GM21423 (cell line): Measurements from ENCODE around the gene CCDC127.
"Not testable (repeated sequence)": the region's sequence is repeated elsewhere in the genome, so short reads cannot be mapped to it uniquely, and the experiment has no call there.

Source experiments
- ATAC-seq: cut with Tn5 transposase; IDR thresholded peaks from one replicate; pipeline ENCODE4 v1.9.1; 2021; ENCODE audit warnings: mild to moderate bottlenecking, moderate library complexity; ENCODE audit not compliant: unreplicated experiment

The CCDC127 gene

DNA sequence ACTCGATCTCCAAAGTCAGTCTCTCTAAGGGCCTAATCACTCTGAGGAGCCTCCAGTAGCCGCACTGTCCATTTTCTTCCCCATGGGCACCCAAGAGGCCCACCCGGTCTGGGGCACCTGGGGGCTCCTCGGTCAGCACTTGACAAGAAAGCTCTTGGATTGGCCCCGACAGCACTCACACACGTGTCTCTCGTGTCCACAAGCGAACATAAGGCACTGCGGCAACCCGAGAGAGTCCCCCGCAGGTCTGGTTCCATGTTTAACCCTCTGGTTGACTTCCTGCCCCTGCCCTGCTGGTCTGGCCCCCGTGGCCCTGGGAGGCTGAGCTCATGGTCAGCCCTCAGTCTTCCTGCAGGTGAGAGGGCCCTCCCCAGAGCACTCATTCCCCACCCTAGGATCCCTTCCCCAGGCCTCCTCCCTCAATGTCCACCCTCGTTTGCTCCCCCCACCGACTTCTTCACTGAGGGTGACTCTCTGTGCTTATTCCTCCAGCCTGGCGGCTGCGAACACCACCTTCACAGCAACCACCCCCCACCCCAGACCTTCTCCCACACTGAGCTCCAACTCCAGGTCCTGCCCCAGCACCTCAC, 43.0 kb downstream of the CCDC127 start:
- no peak for ATAC-seq

DNA sequence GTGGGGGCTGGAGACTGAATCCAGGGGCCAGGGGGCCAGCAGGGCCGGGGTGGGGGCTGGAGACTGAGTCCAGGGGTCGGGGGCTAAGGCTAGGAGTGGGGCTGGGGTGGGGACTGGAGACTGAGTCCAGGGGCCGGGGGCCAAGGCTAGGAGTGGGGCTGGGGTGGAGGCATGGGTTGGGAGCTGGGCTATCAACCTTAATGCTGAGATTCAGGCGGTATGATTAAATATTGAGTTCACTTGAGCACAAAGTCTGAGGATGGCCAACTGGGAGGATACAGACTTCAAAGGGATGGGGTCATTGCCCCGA, 43.7 kb downstream of the CCDC127 start:
- ATAC-seq, result no peak

DNA sequence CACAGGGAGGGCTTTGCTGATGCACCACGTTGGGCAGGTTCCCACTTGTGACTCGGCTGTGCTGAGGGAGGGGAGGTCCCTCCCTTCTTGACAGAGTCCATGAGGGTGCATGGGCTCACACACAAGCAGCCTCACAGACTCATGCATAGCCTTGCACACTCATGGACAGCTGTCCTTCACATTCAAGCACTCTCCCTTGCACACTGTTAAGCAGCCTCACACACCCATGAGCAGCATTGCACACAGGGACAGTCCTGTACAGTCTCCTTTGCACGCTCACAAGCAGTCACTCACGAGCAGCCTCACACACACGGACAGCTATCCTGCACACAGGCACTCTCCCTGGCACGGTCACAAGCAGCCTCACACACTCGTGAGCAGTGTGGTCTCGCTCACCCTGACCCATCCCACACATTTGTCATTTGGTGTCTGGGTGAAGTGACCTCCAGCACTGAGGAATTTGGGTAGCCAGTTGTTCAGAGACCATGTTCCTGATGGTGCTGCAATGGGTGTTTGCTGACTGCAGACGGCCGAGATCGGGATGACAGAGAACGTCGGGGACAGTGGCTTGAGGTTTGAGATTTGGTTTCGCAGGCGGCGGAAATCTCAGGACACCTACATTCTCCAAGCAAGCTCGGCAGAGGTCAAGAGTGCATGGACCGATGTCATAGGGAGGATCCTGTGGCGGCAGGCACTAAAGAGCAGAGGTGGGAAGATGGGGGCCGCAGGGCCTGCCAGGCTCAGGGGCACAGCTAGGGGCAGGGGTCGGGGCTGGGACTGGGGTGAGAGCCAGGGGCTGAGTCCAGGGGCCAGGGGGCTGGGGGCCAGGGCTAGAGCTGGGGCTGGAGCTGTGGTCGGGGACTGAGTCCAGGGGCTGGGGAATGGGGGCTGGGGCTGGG, 44.3 kb downstream of the CCDC127 start:
- ATAC-seq, result no peak

DNA sequence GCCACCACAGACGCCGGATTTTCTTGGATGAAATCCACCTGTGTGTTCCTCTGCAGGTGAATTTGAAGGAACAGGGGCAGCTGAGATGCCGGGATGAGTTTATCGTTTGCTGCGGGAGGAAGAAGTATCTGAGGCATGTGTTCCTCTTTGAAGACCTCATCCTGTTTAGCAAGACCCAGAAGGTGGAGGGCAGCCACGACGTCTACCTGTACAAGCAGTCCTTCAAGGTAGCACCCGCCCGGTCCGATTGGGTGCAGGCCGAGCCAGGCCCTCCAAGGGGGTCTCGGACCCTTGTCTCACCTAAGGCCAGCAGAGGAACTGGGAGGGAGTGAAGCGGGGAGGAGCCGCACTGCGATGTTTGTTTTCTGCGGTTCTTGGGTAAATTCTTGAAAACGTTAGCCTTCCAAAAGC, 45.1 kb downstream of the CCDC127 start:
- no peak for ATAC-seq

DNA sequence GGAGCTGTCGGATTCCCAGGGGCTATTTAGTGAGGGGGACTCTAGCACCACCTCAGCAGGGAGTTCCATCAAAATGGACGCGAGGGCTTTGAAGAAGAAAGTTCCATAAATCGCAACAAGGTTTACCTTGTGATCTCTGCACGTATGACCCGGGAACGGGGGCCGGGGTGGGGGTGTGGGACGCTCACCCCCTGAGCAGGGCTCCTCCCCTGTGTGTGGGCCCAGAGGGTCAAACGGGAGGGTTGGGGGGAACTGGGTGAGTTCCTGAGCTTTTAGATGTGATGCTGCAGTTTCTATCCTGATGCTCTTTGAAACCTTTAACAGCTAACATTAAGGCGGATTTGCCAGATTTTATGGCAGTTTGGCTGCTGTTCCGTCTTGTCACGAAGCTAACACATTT, 45.5 kb downstream of the CCDC127 start:
- no peak for ATAC-seq

DNA sequence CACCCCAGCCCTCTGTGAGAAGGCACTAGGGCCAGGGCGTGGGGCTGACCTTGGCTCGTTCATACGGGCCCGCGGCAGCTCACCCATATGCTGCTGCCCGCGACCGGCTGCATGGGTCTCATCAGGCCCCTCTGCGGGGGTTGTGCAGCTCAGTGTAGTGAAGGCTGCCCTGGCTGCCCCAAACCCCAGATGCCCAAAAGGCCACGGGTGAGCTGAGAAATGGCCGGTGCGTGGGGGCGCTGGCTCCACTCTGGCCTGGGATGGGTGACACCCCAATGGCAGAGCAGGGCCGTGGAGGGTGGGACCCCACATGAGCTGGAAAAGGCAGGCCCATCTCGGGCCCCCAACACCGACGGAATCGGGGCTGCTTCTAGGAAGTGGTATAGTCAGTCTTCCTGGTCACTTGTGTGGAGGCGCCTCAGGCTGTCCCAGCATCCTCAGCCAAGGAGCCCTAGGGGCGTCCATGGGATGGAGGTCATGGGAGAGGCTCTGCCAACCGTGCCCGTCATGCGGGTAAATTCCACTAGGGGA, 46.1 kb downstream of the CCDC127 start:
- no peak for ATAC-seq

DNA sequence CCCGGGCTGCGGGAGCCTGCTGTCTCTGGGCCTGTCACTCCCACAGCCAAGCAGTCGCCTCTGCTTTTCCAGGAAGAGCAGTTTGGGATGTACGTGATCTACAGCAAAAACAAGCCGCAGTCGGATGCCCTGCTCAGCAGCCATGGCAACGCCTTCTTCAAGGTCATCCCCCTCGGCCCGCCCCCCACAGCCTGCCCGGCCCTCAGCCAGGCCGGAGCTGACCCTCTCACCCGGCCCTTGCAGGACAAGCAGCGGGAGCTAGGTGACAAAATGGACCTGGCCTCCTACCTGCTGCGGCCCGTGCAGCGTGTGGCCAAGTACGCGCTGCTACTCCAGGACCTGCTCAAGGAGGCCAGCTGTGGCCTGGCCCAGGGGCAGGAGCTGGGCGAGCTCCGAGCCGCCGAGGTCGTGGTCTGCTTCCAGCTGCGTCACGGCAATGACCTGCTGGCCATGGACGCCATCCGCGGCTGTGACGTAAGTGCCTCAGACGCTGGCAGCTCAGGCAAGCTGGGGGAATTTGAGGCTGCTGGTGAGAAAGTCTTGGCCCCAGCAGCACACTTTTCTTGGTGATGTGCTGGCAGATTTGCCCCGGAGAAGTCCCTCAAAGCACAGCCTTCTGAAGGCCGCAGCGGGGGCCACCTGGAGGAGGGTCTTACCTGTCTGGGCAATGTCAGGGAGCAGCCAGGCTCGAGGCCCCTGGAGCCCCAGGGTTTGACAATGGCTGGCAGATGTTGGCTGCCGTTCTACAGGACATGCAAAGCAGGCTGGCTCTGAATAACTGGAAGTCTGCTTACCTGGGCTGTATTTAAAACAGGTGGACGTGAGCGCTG, 46.8 kb downstream of the CCDC127 start:
- ATAC-seq, result no peak

DNA sequence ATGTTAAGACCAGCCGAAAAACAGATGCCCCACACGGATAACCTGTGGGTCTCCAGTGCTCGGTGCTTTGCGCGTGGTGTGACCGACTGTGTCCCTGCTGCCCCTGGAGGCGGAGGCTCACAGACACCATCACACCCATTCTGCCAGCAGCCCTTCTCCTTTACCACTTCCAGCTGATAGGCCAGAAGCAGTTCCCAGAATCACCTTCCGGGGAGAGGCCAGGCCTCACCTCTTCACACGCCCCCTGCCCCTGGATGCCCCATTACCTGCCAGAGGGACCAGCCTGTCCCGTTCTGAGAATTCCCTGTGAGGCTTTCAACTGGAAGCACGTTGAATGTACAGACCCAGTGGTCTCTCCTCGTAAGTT, 48.2 kb downstream of the CCDC127 start:
- ATAC-seq, result no peak

DNA sequence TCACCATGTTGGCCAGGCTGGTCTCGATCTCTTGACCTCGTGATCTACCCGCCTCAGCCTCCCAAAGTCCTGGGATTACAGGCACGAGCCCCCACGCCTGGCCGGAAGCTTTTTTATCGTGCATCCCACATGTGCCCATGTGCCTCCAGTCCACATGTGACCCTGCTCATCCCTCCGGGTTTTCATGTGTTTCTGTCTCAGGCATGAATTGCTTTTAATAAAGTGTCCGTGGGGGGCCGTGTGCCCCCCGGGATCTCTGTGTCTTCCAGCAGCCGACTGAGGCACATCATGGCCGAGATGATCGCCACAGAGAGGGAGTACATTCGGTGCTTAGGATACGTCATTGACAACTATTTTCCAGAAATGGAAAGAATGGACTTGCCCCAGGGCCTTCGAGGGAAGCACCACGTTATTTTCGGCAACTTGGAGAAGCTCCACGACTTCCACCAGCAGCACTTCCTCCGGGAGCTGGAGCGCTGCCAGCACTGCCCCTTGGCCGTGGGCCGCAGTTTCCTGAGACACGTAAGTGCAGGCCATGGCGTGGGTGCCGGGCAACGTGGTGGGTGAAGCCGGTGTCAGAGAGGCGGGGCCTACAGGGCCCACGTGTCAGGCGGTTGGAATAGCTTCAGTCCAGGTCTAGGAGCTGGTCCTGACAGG, 48.8 kb downstream of the CCDC127 start:
- ATAC-seq, result no peak

DNA sequence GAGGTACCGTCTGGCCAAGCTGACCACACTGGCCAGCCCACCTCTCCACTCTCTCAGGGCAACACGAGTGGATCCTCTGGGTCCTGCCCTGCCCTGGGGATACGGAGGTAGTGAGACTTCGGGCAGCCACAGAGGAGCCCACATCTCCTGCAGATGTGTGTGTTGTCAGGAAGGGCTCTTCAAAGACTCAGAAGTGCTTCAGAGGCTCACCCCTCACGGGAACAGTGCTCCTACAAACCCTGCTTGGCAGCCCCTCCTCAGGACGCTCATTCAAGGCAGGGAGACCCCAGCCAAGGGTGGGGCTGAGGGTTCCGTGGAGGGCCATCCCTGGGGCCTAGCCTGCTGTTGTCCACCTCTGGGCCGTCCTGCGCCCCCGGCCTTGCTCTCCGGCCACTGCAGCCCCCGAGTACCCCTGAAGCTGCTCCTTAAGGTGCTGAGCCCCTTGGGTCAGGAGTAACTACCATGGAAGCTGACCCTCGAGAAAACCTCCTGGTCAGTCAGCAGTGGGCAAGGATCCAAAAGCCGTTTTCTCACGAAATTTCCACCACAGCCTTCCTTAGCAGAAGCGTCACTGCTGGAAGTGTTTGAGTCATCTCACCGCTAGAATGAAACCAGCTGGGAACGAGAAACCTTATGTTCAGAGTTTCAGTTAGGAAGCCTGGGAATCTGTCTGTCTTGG, 49.8 kb downstream of the CCDC127 start:
- no peak for ATAC-seq

DNA sequence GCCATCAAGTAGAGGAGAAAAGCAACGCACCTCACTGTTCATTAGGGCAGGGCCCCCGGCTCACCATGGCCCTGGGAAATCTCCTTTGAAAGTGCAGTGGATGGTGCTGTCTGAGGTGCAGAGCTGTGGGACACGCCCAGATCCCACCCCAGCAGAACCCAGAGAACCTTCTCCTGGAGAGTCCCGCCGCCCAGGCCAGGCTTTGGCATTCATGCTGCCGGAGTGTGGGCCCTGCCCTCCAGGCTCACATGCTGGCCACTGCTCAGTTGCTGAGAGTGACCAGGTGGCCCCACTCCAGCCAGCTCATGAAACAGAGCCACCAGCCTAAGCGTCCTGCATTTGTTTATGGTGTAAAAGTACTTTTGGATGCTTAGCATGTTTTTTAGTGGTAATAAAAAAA, 50.4 kb downstream of the CCDC127 start:
- ATAC-seq, result no peak

DNA sequence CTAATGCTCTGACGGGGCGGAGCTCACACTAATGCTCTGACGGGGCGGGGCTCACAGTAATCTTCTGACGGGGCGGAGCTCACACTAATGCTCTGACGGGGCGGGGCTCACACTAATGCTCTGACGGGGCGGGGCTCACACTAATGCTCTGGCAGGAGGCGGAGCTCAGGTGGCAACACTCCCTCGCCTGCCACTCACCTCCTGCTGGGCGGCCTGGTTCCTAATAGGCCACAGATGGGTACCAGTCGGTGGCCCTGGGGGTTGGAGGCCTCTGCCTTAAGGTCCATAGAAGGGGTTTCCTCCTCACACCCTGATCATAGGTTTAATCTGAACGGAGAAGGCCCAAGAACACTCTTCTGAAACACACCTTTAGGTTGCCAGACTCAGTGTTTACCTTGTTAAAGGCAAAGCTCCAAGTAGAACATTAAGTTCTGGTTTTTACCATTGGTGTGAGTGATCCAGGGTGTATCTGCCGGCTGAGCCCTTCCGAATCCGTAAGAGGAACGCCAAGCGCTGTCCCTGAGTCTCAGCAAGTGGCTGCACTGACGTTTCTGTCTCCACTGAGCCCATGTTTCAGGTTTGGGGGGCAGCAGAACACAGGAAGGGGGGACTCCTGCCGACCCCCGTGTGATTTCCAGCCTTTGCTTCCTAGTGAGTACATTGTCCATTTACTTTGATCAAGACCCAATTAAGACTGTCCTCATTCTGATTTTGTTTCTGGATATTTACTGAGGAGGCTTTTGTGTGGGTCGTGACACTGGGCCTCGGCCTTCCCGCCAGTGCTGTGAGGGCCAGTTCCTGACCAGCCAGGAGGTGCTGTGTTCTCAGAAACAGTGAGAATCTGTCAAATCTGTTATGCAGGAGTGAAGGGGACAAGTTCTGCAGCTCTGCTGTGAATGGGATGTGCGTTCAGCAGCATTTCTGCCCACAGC, 51.2 kb downstream of the CCDC127 start:
- no peak for ATAC-seq

DNA sequence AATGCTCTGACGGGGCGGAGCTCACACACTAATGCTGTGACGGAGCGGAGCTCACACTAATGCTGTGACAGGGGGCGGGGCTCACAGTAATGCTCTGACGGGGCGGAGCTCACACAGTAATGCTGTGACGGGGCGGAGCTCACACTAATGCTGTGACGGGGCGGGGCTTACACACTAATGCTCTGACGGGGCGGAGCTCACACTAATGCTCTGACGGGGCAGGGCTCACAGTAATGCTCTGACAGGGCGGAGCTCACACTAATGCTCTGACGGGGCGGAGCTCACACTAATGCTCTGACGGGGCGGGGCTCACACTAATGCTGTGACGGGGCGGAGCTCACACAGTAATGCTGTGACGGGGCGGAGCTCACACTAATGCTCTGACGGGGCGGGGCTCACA, 53.2 kb downstream of the CCDC127 start:
- not testable (repeated sequence) for ATAC-seq

DNA sequence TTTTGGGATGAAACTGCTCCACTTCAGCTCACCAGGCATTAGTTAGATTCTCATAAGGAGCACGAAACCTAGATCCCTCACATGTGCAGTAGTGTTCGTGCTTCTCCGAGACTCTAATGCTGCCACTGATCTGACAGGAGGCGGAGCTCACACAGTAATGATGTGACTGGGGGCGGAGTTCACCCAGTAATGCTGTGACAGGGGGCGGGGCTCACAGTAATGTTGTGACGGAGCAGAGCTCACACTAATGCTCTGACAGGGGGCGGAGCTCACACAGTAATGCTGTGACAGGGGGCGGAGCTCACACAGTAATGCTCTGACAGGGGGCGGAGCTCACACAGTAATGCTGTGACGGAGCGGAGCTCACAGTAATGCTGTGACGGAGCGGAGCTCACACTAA, 53.7 kb downstream of the CCDC127 start:
- ATAC-seq, result no peak

DNA sequence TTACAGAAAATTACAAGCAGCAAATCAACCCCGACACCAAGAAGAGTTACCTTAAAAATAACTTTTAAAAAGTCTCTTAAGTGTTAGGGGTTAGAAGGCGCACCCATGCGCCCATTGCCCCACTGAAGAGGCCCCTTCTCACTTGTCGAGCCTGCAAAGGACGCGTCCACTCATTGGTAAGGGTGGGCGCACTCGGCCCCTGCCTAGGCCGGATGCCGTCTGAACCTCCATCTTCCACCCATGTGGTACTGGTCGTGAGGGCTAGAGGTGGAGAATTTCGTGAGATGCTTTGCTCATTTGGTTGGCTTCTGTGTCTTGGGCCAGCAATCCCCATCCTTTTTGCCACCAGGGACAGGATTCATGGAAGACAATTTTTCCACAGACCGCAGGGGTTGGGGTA, 54.1 kb downstream of the CCDC127 start:
- ATAC-seq, result no peak

DNA sequence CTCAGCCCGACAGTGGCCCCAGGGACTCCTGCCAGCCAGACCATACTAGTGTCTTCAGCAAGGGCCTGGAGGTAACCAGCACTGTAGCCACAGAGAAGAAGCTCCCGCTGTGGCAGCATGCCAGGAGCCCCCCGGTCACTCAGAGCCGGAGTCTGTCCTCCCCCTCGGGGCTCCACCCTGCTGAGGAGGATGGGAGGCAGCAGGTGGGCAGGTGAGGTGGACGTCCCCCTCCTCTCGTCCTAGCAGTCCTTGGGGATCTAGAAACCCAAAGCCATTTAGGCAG, 54.7 kb downstream of the CCDC127 start:
- ATAC-seq, result no peak

DNA sequence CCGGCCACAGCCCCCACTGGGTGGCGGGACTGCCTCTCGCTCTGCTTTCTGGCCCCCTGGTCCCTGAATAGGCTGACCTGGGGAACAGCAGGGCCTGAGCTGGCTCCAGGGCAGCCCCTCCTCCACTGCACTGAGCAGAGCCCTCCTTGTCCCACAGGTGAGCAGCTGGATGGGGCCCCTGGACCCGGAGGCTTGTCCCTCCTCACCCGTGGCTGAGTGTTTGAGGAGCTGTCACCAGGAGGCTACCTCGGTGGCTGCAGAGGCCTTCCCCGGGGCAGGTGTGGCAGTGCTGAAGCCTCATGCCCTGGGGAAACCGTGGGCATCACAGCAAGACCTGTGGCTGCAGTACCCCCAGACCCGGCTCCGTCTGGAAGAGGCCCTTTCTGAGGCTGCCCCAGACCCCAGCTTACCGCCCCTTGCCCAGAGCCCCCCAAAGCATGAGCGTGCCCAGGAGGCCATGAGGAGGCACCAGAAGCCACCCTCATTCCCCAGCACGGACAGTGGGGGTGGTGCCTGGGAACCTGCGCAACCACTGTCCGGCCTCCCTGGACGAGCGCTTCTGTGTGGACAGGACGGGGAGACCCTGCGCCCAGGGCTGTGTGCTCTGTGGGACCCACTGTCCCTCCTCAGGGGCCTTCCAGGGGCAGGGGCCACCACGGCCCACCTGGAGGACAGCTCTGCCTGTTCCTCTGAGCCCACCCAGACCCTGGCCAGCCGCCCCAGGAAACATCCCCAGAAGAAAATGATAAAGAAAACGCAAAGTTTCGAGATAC, 55.2 kb downstream of the CCDC127 start:
- ATAC-seq, result no peak

DNA sequence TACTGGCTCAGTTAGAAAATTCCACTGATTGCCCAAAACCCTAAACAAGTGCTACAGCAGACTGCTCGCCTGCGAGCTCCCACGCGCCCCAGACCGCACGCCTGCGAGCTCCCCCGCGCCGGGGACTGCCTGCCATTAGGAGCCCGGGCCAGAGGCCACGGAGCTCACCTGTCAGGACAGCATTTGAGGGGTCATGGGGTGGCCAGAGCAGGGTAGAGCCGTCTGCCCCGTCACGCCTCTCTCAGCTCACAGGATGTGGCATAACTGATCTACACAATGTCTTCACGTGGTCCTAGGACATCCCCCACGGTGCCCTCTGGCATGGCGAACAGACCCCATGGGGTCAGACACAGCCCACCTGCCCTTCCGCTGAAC, 55.8 kb downstream of the CCDC127 start:
- no peak for ATAC-seq

DNA sequence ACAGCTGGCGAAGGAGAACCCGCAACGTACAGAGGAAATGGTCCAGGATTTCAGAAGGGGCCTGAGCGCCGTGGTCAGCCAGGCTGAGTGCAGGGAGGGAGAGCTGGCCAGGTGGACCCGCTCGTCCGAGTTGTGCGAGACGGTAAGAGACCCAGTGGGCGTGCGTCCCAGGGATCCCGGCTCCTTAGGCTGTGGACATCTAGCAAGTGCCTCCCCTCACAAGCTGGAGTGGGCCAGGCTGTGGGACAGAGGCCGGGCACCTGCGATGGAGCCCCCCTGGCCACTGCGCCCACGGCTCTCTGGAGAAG, 56.2 kb downstream of the CCDC127 start:
- no peak for ATAC-seq
